NCI-H2107 treated with DMSO at 0.1 percent for 48 hours (cell line): ENCODE data around the gene S100PBP.

Experiments used
- DNase-seq: peaks from one replicate; lab custom pipeline; 2025; ENCODE audit not compliant: unreplicated experiment; lab: John Stamatoyannopoulos, UW

Gene S100PBP

GRCh38 chr1:32825181-32825580 is 7.7 kb downstream of the S100PBP start:
- no peak for DNase-seq

- DNase-seq, result peak; percentile 18
Observed at GRCh38 chr1:32828341-32828740, 10.9 kb downstream of the S100PBP start.

- DNase-seq, result peak; percentile 64
Observed at GRCh38 chr1:32830092-32830852, 12.8 kb downstream of the S100PBP start.

GRCh38 chr1:32831878-32832277 is 14.4 kb downstream of the S100PBP start:
- DNase-seq, result no peak

- DNase-seq, result no peak
Observed at GRCh38 chr1:32848354-32849063, 31.1 kb downstream of the S100PBP start.

- no peak for DNase-seq
Observed at GRCh38 chr1:32855861-32856617, 38.6 kb downstream of the S100PBP start.

- no peak for DNase-seq
Observed at GRCh38 chr1:32858136-32858535, 40.7 kb downstream of the S100PBP start.

GRCh38 chr1:32858791-32859190 is 41.3 kb downstream of the S100PBP start:
- DNase-seq, result no peak

- DNase-seq, result no peak
Observed at GRCh38 chr1:32859915-32860314, 42.5 kb downstream of the S100PBP start.

- no peak for DNase-seq
Observed at GRCh38 chr1:32860566-32860965, 43.1 kb downstream of the S100PBP start.

- DNase-seq, result no peak
Observed at GRCh38 chr1:32861904-32862695, 44.6 kb downstream of the S100PBP start.

- no peak for DNase-seq
Observed at GRCh38 chr1:32863218-32863880, 45.9 kb downstream of the S100PBP start.

- DNase-seq, result no peak
Observed at GRCh38 chr1:32863881-32864245, 46.4 kb downstream of the S100PBP start.

GRCh38 chr1:32864375-32865019 is 47.0 kb downstream of the S100PBP start:
- no peak for DNase-seq

- DNase-seq, result no peak
Observed at GRCh38 chr1:32865639-32866405, 48.4 kb downstream of the S100PBP start.

GRCh38 chr1:32867151-32867550 is 49.7 kb downstream of the S100PBP start:
- no peak for DNase-seq

- no peak for DNase-seq
Observed at GRCh38 chr1:32867671-32868070, 50.2 kb downstream of the S100PBP start.

GRCh38 chr1:32868085-32868484 is 50.6 kb downstream of the S100PBP start:
- DNase-seq, result no peak

- DNase-seq, result no peak
Observed at GRCh38 chr1:32868806-32869455, 51.5 kb downstream of the S100PBP start.
